ENCODE measurements around the gene TBC1D5. TPM values are rescaled to one million over a fixed set of nuclear protein-coding genes. Genes with fewer than 3 reads are reported as not detected.
A peak's percentile ranks its signal among the peaks of the same experiment; 100 is the strongest.
"Not testable (repeated sequence)": the region's sequence is repeated elsewhere in the genome, so short reads cannot be mapped to it uniquely, and the experiment has no call there.

The TBC1D5 gene
- total and polyA plus RNA-seq, 2 experiments from 2014 or later: 31.0 to 69.9 TPM

- H2AFZ ChIP-seq: peak overlapping the region; percentile 90
- 1 to 3% methylated on average over 17 of the region's 17 CpGs for WGBS, 2 experiments (ENCODE audit: low coverage in 1 of 2, low lambda C conversion rate in 2 of 2, missing lambda C conversion rate in 2 of 2)
- no peaks in the 10 kb centered on the region for H3K9me3 ChIP-seq (ENCODE audit: low read depth)
- no peaks in the 10 kb centered on the region for H3K27me3 ChIP-seq (replicated peaks; ENCODE audit: insufficient read depth)
- H4K20me1 ChIP-seq (ENCODE audit: insufficient read depth): no peaks in the 10 kb centered on the region
- H3K9ac ChIP-seq: peak overlapping the region; percentile 92
- peaks cover 43% of the 10 kb centered on the region for H3K79me2 ChIP-seq (ENCODE audit: insufficient read depth)
- H3K9me2 ChIP-seq (ENCODE audit: insufficient read depth): no peaks in the 10 kb centered on the region
- H3K4me1 ChIP-seq (ENCODE audit: insufficient read depth): peaks cover 21% of the 10 kb centered on the region
- no peak for DNase-seq
- peak overlapping the region; percentile 82 for H3K4me3 ChIP-seq
- H3K4me2 ChIP-seq (ENCODE audit: unreplicated experiment): peak overlapping the region; percentile 94
- H3F3A ChIP-seq (ENCODE audit: insufficient read depth): peaks cover 28% of the 10 kb centered on the region
- in situ Hi-C loops (cut with MboI): no loop called here
- TF ChIP-seq EZH2phosphoT487 (IDR thresholded peaks at IDR 0.05; ENCODE audit: insufficient read depth, low read depth) (no peak), EZH2 (IDR thresholded peaks at IDR 0.05; ENCODE audit: insufficient read depth, poor library complexity, severe bottlenecking) (no peak)
- H3K36me3 ChIP-seq (ENCODE audit: low read depth): no peaks in the 10 kb centered on the region
- H3K27ac ChIP-seq: peak overlapping the region; percentile 95
Observed at GRCh38 chr3:17741621-17742101, 770 bp downstream of the TBC1D5 start.

- H3K9ac ChIP-seq: peak overlapping the region; percentile 92
- in situ Hi-C loops (cut with MboI): no loop called here
- no peaks in the 10 kb centered on the region for H3K9me2 ChIP-seq (ENCODE audit: insufficient read depth)
- peak overlapping the region; percentile 82 for H3K4me3 ChIP-seq
- H3F3A ChIP-seq (ENCODE audit: insufficient read depth): peaks cover 28% of the 10 kb centered on the region
- H2AFZ ChIP-seq: peak overlapping the region; percentile 90
- H3K27me3 ChIP-seq (replicated peaks; ENCODE audit: insufficient read depth): no peaks in the 10 kb centered on the region
- H4K20me1 ChIP-seq (ENCODE audit: insufficient read depth): no peaks in the 10 kb centered on the region
- H3K4me1 ChIP-seq (ENCODE audit: insufficient read depth): peaks cover 21% of the 10 kb centered on the region
- no peaks in the 10 kb centered on the region for H3K9me3 ChIP-seq (ENCODE audit: low read depth)
- TF ChIP-seq EZH2phosphoT487 (IDR thresholded peaks at IDR 0.05; ENCODE audit: insufficient read depth, low read depth) (no peak), EZH2 (IDR thresholded peaks at IDR 0.05; ENCODE audit: insufficient read depth, poor library complexity, severe bottlenecking) (no peak)
- peak overlapping the region; percentile 94 for H3K4me2 ChIP-seq (ENCODE audit: unreplicated experiment)
- H3K27ac ChIP-seq: peak overlapping the region; percentile 95
- 56 to 58% methylated on average over 3 of the region's 3 CpGs for WGBS, 2 experiments (ENCODE audit: low coverage in 1 of 2, low lambda C conversion rate in 2 of 2, missing lambda C conversion rate in 2 of 2)
- H3K79me2 ChIP-seq (ENCODE audit: insufficient read depth): peaks cover 52% of the 10 kb centered on the region
- H3K36me3 ChIP-seq (ENCODE audit: low read depth): no peaks in the 10 kb centered on the region
- DNase-seq: peak; percentile 60
Observed at GRCh38 chr3:17740721-17741141, 1.7 kb downstream of the TBC1D5 start.

GRCh38 chr3:17738921-17739320 lies 3.5 kb downstream of the TBC1D5 start:
- H2AFZ ChIP-seq: no peak overlapping the region
- H3K4me2 ChIP-seq (ENCODE audit: unreplicated experiment): no peak overlapping the region
- in situ Hi-C loops (cut with MboI): no loop called here
- H3K9me2 ChIP-seq (ENCODE audit: insufficient read depth): no peaks in the 10 kb centered on the region
- peaks cover 70% of the 10 kb centered on the region for H3K79me2 ChIP-seq (ENCODE audit: insufficient read depth)
- H4K20me1 ChIP-seq (ENCODE audit: insufficient read depth): no peaks in the 10 kb centered on the region
- H3K27me3 ChIP-seq (replicated peaks; ENCODE audit: insufficient read depth): no peaks in the 10 kb centered on the region
- H3K9me3 ChIP-seq (ENCODE audit: low read depth): no peaks in the 10 kb centered on the region
- peaks cover 21% of the 10 kb centered on the region for H3K4me1 ChIP-seq (ENCODE audit: insufficient read depth)
- 64 to 87% methylated on average over 2 of the region's 2 CpGs for WGBS, 2 experiments (ENCODE audit: low coverage in 1 of 2, low lambda C conversion rate in 2 of 2, missing lambda C conversion rate in 2 of 2)
- no peak overlapping the region for H3K9ac ChIP-seq
- no peaks in the 10 kb centered on the region for H3K36me3 ChIP-seq (ENCODE audit: low read depth)
- H3K4me3 ChIP-seq: no peak overlapping the region
- peaks cover 28% of the 10 kb centered on the region for H3F3A ChIP-seq (ENCODE audit: insufficient read depth)
- DNase-seq: no peak
- no peak overlapping the region for H3K27ac ChIP-seq
- TF ChIP-seq EZH2phosphoT487 (IDR thresholded peaks at IDR 0.05; ENCODE audit: insufficient read depth, low read depth) (no peak), EZH2 (IDR thresholded peaks at IDR 0.05; ENCODE audit: insufficient read depth, poor library complexity, severe bottlenecking) (no peak)

GRCh38 chr3:17738219-17738618 lies 4.2 kb downstream of the TBC1D5 start:
- H3K9me2 ChIP-seq (ENCODE audit: insufficient read depth): no peaks in the 10 kb centered on the region
- TF ChIP-seq EZH2 (IDR thresholded peaks at IDR 0.05; ENCODE audit: insufficient read depth, poor library complexity, severe bottlenecking) (no peak), EZH2phosphoT487 (IDR thresholded peaks at IDR 0.05; ENCODE audit: insufficient read depth, low read depth) (no peak)
- DNase-seq: no peak
- H3K9ac ChIP-seq: no peak overlapping the region
- no peak overlapping the region for H3K27ac ChIP-seq
- H3K27me3 ChIP-seq (replicated peaks; ENCODE audit: insufficient read depth): no peaks in the 10 kb centered on the region
- H3K79me2 ChIP-seq (ENCODE audit: insufficient read depth): peaks cover 77% of the 10 kb centered on the region
- H4K20me1 ChIP-seq (ENCODE audit: insufficient read depth): no peaks in the 10 kb centered on the region
- H3K9me3 ChIP-seq (ENCODE audit: low read depth): no peaks in the 10 kb centered on the region
- peaks cover 17% of the 10 kb centered on the region for H3K4me1 ChIP-seq (ENCODE audit: insufficient read depth)
- H3K4me3 ChIP-seq: no peak overlapping the region
- 96 to 97% methylated on average over 2 of the region's 2 CpGs for WGBS, 2 experiments (ENCODE audit: low coverage in 1 of 2, low lambda C conversion rate in 2 of 2, missing lambda C conversion rate in 2 of 2)
- H3K4me2 ChIP-seq (ENCODE audit: unreplicated experiment): no peak overlapping the region
- peaks cover 25% of the 10 kb centered on the region for H3F3A ChIP-seq (ENCODE audit: insufficient read depth)
- no peak overlapping the region for H2AFZ ChIP-seq
- in situ Hi-C loops (cut with MboI): no loop called here
- H3K36me3 ChIP-seq (ENCODE audit: low read depth): no peaks in the 10 kb centered on the region

GRCh38 chr3:17737591-17737990 lies 4.8 kb downstream of the TBC1D5 start:
- Histone ChIP-seq H3K9ac (no peak overlapping the region), H3K9me2 (ENCODE audit: insufficient read depth) (no peaks in the 10 kb centered on the region), H3K4me3 (no peak overlapping the region), H3F3A (ENCODE audit: insufficient read depth) (peaks cover 21% of the 10 kb centered on the region), H3K4me1 (ENCODE audit: insufficient read depth) (peaks cover 16% of the 10 kb centered on the region), H3K4me2 (ENCODE audit: unreplicated experiment) (no peak overlapping the region), H3K27me3 (replicated peaks; ENCODE audit: insufficient read depth) (no peaks in the 10 kb centered on the region), H3K79me2 (ENCODE audit: insufficient read depth) (peaks cover 83% of the 10 kb centered on the region), H3K9me3 (ENCODE audit: low read depth) (no peaks in the 10 kb centered on the region), H4K20me1 (ENCODE audit: insufficient read depth) (no peaks in the 10 kb centered on the region), H2AFZ (no peak overlapping the region), H3K27ac (no peak overlapping the region), H3K36me3 (ENCODE audit: low read depth) (no peaks in the 10 kb centered on the region)
- no peak for TF ChIP-seq EZH2phosphoT487 (IDR thresholded peaks at IDR 0.05; ENCODE audit: insufficient read depth, low read depth)
- no peak for TF ChIP-seq EZH2 (IDR thresholded peaks at IDR 0.05; ENCODE audit: insufficient read depth, poor library complexity, severe bottlenecking)
- no peak for DNase-seq
- in situ Hi-C loops (cut with MboI): no loop called here

GRCh38 chr3:17735362-17735761 lies 7.1 kb downstream of the TBC1D5 start:
- H3F3A ChIP-seq (ENCODE audit: insufficient read depth); in situ Hi-C loops (cut with MboI); H4K20me1 ChIP-seq (ENCODE audit: insufficient read depth); H3K27me3 ChIP-seq (replicated peaks; ENCODE audit: insufficient read depth); H3K27ac ChIP-seq; H3K9me2 ChIP-seq (ENCODE audit: insufficient read depth); H3K4me2 ChIP-seq (ENCODE audit: unreplicated experiment); H2AFZ ChIP-seq; H3K9me3 ChIP-seq (ENCODE audit: low read depth); H3K9ac ChIP-seq; DNase-seq; H3K36me3 ChIP-seq (ENCODE audit: low read depth); H3K4me3 ChIP-seq; H3K4me1 ChIP-seq (ENCODE audit: insufficient read depth): not testable (repeated sequence)
- WGBS, 2 experiments (ENCODE audit: low coverage in 1 of 2, low lambda C conversion rate in 2 of 2, missing lambda C conversion rate in 2 of 2): 94 to 98% methylated on average over 7 of the region's 7 CpGs
- peaks cover 94% of the 10 kb centered on the region for H3K79me2 ChIP-seq (ENCODE audit: insufficient read depth)

All from GM23248 (cell line).